Mucosa of stomach (tissue), 1 donor: ENCODE data around the gene JMJD1C.
"Not testable (repeated sequence)": the region's sequence is repeated elsewhere in the genome, so short reads cannot be mapped to it uniquely, and the experiment has no call there.

Experiments used
- H3K27me3 ChIP-seq: one replicate; pipeline ENCODE4 v1.7.0; 2013; ENCODE audit warnings: mild to moderate bottlenecking, low read length; ENCODE audit not compliant: control insufficient read depth, insufficient read depth
- H3K36me3 ChIP-seq: one replicate; pipeline ENCODE4 v1.7.0; 2013; ENCODE audit warnings: low read length; ENCODE audit not compliant: control insufficient read depth, insufficient read depth
- H3K4me1 ChIP-seq: one replicate; pipeline ENCODE4 v1.7.0; 2013; ENCODE audit warnings: mild to moderate bottlenecking, low read length; ENCODE audit not compliant: control insufficient read depth, insufficient read depth
- H3K4me3 ChIP-seq: one replicate; pipeline ENCODE4 v1.7.0; 2013; ENCODE audit warnings: low read length
- H3K9ac ChIP-seq: one replicate; pipeline ENCODE4 v1.7.0; 2013; ENCODE audit warnings: mild to moderate bottlenecking, low read length, moderate library complexity
- H3K9me3 ChIP-seq: one replicate; pipeline ENCODE4 v1.7.0; 2013; ENCODE audit warnings: mild to moderate bottlenecking, low read length, moderate library complexity; ENCODE audit not compliant: control insufficient read depth
- donor health status: Pancreatic carcinoma.

JMJD1C gene

DNA sequence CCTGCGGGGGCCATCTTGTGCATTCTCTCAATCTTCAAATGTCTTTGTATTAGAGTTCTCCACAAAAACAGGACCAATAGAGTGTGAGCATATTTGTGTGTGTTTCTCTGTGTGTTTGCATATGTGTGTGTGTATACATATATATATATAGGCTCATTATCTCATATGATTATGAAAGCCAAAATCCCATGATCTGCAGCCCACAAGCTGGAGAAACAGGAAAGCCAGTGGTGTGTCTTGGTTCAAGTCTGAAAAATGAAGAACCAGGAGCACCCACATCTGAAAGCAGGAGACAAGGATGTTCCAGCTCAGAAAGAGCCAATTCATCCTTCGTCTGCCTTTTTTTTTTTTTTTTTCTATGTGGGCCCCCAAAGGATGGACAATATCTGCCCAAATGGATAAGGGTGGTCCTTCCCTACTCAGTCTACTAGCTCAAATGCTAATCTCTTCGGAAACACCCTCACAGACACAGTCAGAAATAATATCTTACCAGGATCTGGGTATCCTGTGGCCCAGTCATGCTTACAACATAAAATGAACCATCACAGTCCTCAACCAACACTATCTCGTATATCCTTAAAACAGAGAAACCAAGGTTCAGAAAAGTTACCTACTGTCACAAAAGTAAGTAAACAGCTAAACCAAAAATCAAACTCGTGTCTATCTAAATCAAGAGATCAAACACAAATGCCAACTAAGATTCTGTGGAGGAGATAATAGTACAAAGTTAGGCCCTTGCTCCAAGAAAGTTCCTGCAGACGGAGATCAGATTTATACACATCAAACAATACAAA, 141.9 kb downstream of the JMJD1C start:
- Histone ChIP-seq H3K27me3 (no peaks in the 10 kb centered on the region), H3K4me3 (no peak overlapping the region), H3K9me3 (no peaks in the 10 kb centered on the region), H3K36me3 (no peaks in the 10 kb centered on the region), H3K4me1 (no peaks in the 10 kb centered on the region), H3K9ac (no peak overlapping the region)

DNA sequence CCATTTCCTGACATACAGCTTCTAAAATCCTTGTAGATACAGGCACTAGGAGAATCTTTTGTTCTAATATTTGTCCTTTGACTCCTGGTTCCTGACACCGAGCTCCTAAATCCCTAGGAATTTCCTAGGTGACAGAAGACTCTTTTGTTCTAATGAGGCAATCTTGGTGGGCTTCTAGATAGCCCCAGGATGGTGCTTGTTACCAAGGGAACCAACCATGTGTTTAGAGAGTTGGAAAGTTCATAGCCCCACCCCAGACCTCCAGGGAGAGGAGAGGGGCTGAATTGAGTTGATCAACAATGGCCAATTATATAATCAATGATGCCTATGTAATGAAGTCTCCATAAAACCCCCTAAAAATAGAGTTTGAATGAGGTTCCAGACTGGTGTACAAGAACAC, 145.1 kb downstream of the JMJD1C start:
- Histone ChIP-seq H3K27me3 (no peaks in the 10 kb centered on the region), H3K4me1 (no peaks in the 10 kb centered on the region)

DNA sequence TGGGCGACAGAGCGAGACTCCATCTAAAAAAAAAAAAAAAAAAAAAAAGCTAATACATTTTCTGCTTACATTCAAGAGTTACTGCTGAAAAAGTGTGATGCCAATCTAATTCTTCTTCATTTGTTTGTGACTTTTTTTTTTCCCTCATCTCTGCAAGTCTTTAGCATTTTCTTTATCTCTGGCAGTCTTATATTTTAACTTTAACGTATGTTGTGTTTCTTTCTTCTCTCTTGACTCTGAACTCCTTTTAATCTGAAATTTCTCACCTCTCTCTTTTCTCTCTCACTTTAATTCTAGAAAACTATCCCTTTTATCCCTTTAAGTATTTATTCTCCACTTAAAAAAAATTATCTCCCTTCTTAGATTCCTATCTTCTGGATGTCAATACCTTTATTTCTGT, 146.5 kb downstream of the JMJD1C start:
- H3K4me1 ChIP-seq: no peaks in the 10 kb centered on the region
- H3K9ac ChIP-seq: no peak overlapping the region
- no peaks in the 10 kb centered on the region for H3K36me3 ChIP-seq
- no peaks in the 10 kb centered on the region for H3K9me3 ChIP-seq
- no peak overlapping the region for H3K4me3 ChIP-seq
- no peaks in the 10 kb centered on the region for H3K27me3 ChIP-seq

More for the DNA sequence above, 145.1 kb downstream of the JMJD1C start:
- Histone ChIP-seq H3K36me3 (no peaks in the 10 kb centered on the region), H3K9me3 (no peaks in the 10 kb centered on the region), H3K4me3 (no peak overlapping the region), H3K9ac (no peak overlapping the region)

DNA sequence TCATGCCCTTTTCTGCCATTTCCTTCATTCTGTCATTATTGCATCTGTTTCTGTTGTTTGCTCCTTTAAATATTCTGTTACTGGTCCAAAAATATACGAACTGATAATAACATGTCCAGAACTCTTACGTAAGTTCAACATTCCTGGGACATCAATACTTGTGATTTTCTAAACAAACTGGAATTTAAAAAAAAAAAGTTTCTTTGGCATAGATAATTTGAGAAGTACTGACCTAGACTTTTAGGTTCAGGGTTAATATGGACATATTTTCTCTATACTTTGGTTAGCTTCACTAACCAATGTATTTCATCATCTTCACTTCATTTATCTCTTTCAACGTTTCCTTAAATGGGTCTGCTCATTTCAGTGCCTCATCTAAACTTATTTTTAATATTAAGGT, 147.3 kb downstream of the JMJD1C start:
- Histone ChIP-seq H3K9ac (no peak overlapping the region), H3K27me3 (no peaks in the 10 kb centered on the region), H3K4me3 (no peak overlapping the region), H3K36me3 (no peaks in the 10 kb centered on the region), H3K9me3 (no peaks in the 10 kb centered on the region), H3K4me1 (no peaks in the 10 kb centered on the region)

DNA sequence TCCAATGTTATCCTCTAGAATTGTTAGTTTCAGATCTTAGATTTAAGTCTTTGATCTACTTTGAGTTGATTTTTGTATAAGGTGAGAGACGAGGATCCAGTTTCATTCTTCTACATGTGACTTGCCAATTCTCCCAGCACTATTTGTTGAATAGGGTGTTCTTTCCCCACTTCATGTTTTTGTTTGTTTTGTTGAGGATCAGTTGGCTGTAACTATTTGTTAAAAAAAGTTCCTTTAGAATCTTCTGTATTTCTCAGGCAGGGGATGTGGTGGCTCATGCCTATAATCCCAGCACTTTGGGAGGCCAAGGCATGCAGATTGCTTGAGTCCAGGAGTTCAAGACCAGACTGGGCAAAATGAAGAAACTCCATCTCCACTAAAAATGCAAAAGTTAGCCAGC, 151.8 kb downstream of the JMJD1C start:
- Histone ChIP-seq H3K36me3 (no peaks in the 10 kb centered on the region), H3K4me1 (no peaks in the 10 kb centered on the region), H3K9ac (no peak overlapping the region), H3K9me3 (no peaks in the 10 kb centered on the region), H3K27me3 (no peaks in the 10 kb centered on the region), H3K4me3 (no peak overlapping the region)

DNA sequence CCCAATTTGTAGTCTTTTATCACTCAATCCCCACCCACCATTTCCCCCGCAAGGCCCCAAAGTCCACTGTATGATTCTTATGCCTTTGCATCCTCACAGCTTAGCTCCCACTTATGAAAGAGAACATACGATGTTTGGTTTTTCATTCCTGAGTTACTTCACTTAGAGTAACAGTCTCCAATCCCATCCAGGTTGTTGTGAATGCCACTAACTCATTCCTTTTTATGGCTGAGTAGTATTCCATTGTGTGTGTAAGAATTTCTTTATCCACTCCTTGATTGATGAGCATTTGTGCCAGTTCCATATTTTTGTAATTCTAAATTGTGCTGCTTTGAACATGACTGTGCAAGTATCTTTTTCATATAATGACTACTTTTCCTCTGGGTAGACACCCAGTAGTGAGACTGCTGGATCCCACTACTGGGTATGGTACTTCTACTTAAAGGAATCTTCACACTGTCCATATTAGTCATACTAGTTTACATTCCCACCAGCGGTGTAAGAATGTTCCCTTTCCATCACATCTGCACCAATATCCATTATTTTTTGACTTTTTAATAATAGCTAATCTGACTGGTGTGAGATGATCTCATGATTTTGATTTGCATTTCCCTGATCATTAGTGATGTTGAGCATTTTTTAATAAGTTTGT, 152.6 kb downstream of the JMJD1C start:
- H3K36me3 ChIP-seq: no peaks in the 10 kb centered on the region
- H3K27me3 ChIP-seq: no peaks in the 10 kb centered on the region
- H3K4me1 ChIP-seq: no peaks in the 10 kb centered on the region

DNA sequence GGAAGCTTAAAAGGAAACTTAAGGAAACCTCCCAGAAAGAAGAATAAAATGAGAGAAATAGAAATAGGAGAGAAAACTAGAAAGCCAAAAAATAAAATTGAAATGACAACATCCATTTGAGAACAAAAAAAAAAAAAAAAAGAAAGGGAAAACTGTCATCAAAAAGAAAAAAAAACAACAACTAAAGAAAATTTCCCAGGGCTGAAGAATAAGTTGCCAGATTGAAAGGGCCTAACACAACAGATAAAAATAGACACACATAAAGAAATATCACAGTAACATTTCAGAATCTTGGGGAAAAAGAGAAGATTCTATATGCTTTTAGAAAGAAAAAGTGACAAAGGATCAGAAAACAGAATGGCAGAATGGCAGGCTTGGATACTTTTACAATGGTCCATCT, 157.1 kb downstream of the JMJD1C start:
- H3K36me3 ChIP-seq: no peaks in the 10 kb centered on the region
- H3K4me1 ChIP-seq: no peaks in the 10 kb centered on the region
- no peak overlapping the region for H3K4me3 ChIP-seq
- no peaks in the 10 kb centered on the region for H3K27me3 ChIP-seq
- no peak overlapping the region for H3K9ac ChIP-seq
- H3K9me3 ChIP-seq: no peaks in the 10 kb centered on the region

More for the DNA sequence above, 152.6 kb downstream of the JMJD1C start:
- Histone ChIP-seq H3K9me3 (no peaks in the 10 kb centered on the region), H3K4me3 (no peak overlapping the region), H3K9ac (no peak overlapping the region)

DNA sequence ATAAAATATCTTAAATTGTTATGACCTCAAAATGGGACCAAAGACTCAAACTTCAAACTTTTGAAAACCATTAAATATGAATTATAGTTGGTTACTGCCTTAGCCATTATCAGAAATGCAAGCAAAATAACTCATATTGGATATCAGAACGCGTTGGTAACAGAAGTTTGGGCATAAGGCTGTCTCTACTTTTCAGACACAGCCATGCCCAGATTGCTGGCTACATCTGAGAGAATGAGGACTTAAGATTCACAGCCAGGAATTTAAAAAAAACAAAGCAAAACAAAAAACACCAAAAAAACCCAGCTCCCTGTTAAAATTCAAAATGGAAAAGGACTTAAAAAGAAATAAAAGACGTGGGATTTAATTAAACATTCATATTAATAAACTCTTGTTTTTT, 161.6 kb downstream of the JMJD1C start:
- H3K36me3 ChIP-seq: no peaks in the 10 kb centered on the region
- no peak overlapping the region for H3K4me3 ChIP-seq
- H3K27me3 ChIP-seq: no peaks in the 10 kb centered on the region
- no peak overlapping the region for H3K9ac ChIP-seq
- no peaks in the 10 kb centered on the region for H3K4me1 ChIP-seq
- H3K9me3 ChIP-seq: no peaks in the 10 kb centered on the region

DNA sequence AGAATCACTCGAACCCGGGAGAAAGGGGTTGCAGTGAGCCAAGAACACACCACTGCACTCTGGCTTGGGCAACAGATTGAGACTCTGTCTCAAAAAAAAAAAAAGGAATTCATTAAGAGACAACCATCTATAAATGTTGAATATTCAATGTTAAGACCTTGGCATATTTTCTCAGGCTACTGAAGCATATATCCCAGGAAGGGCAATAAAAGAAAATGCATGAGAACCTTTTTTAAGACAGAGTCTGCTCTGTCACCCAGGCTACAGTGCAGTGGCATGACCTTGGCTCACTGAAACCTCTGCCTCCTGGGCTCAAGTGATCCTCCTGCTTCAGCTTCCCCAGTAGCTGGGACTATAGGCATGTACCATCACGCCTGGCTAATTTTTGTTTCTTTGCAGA, 165.0 kb downstream of the JMJD1C start:
- H3K27me3 ChIP-seq: no peaks in the 10 kb centered on the region
- H3K4me3 ChIP-seq: no peak overlapping the region
- H3K36me3 ChIP-seq: no peaks in the 10 kb centered on the region

DNA sequence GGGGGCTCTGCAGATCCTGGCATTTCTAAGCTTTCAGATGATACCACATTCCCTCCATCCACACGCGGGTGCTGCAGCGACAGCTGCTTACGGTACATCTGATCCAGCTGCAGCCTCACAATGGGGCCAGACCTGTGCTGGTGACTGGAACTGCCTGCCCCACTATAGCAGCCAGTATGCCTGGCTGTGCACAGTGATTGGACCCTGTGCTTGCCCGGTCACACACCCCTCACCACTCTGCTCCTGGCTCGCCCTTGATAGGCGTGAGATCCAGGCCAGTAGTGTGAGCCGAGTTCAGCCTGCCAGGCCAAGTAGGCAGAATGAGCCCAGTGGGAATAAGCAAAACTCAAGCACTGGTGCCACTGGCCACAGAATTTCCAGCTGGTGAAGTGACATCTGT, 167.8 kb downstream of the JMJD1C start:
- H3K9ac ChIP-seq: no peak overlapping the region
- no peaks in the 10 kb centered on the region for H3K4me1 ChIP-seq
- H3K4me3 ChIP-seq: no peak overlapping the region
- no peaks in the 10 kb centered on the region for H3K9me3 ChIP-seq
- H3K27me3 ChIP-seq: no peaks in the 10 kb centered on the region
- no peaks in the 10 kb centered on the region for H3K36me3 ChIP-seq

More for the DNA sequence above, 165.0 kb downstream of the JMJD1C start:
- H3K9ac ChIP-seq: no peak overlapping the region
- H3K9me3 ChIP-seq: no peaks in the 10 kb centered on the region
- H3K4me1 ChIP-seq: no peaks in the 10 kb centered on the region

DNA sequence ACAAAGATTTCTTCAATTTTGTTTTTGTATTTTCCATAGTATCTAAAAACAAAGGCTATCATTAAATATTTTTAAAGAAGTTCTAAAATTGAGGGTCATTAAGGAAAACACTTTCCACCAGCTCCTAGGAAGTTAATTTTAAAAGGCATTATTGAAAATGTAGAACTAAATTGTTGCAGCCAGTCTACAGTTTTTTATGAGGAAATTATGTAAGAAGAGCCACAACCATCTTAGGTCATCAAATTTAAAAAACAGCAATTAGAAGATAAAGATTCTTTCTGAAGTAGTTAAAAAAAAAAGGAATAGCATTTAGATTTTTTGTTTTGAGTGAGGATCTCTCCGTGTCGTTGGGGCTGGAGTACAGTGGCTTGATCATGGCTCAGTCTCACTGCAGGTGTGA, 171.0 kb downstream of the JMJD1C start:
- no peaks in the 10 kb centered on the region for H3K4me1 ChIP-seq
- no peaks in the 10 kb centered on the region for H3K36me3 ChIP-seq
- no peaks in the 10 kb centered on the region for H3K9me3 ChIP-seq
- H3K4me3 ChIP-seq: no peak overlapping the region
- H3K9ac ChIP-seq: no peak overlapping the region
- no peaks in the 10 kb centered on the region for H3K27me3 ChIP-seq

DNA sequence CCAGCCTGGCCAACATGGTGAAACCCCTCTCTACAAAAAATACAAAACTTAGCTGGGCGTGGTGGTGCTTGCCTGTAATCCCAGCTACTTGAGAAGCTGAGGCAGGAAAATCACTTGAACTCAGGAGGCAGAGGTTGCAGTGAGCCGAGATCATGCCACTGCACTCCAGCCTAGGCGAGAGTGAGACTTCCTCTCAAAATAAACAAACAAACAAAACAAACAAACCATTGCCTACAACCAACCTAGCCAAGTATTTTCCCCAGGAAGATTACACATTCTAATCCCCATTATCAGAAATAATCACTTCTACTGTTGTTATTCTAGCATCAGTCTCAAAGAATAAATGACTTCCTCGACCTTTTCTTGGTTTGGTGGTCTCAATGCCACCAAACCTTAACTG, 172.9 kb downstream of the JMJD1C start:
- H3K36me3 ChIP-seq, H3K9me3 ChIP-seq, H3K4me1 ChIP-seq, H3K9ac ChIP-seq, H3K27me3 ChIP-seq, H3K4me3 ChIP-seq: not testable (repeated sequence)
